CD4-positive, alpha-beta memory T cell (primary cell): Measurements from ENCODE around the gene HERC4. TPM values are rescaled to one million over a fixed set of nuclear protein-coding genes. Genes with fewer than 3 reads are reported as not detected.

Experiments
- CTCF ChIA-PET: fragments of 350-600 bp; sonication (Branson Sonifier 250); formaldehyde crosslinking; loops from one replicate; lab custom pipeline; 2021; ENCODE audit warnings: inconsistent platforms; ENCODE audit not compliant: partially characterized antibody; lab: Charles Lee
- POLR2A ChIA-PET: fragments of 350-600 bp; sonication (Branson Sonifier 250); formaldehyde crosslinking; loops from one replicate; lab custom pipeline; 2021; ENCODE audit not compliant: partially characterized antibody; lab: Charles Lee
- DNase-seq, 5 donors: peaks; one replicate each; pipeline versions ENCODE4 v3.0.0 to v3.0.0-alpha.2; 2020 to 2022; ENCODE audit warnings: mixed read lengths in 1 of 5
- H3K27ac ChIP-seq: one replicate; pipeline ENCODE4 v1.7.0; 2013; ENCODE audit warnings: low read depth, low read length
- H3K27me3 ChIP-seq: 2 replicates; pipeline ENCODE4 v1.7.0; 2013; ENCODE audit warnings: mild to moderate bottlenecking, low read length, moderate library complexity; ENCODE audit not compliant: insufficient read depth
- H3K36me3 ChIP-seq: 2 replicates; pipeline ENCODE4 v1.7.0; 2013; ENCODE audit warnings: mild to moderate bottlenecking, low read length, moderate library complexity; ENCODE audit not compliant: insufficient read depth
- H3K4me1 ChIP-seq: 2 replicates; pipeline ENCODE4 v1.7.0; 2013; ENCODE audit warnings: mild to moderate bottlenecking, low read length, moderate library complexity; ENCODE audit not compliant: insufficient read depth
- H3K4me3 ChIP-seq, 2 donors: one replicate each; pipeline ENCODE4 v1.7.0; 2013; ENCODE audit warnings: low read length in 2 of 2, mild to moderate bottlenecking in 1 of 2
- H3K9me3 ChIP-seq, 2 donors: one replicate each; pipeline ENCODE4 v1.7.0; 2013; ENCODE audit warnings: low read length in 2 of 2, control low read depth in 1 of 2; ENCODE audit not compliant: control insufficient read depth in 1 of 2
- H3K27ac Mint-ChIP-seq, 7 donors: one replicate each; pipeline ENCODE4 v1.8.0; 2020 to 2021; ENCODE audit warnings: mixed read lengths in 7 of 7, mild to moderate bottlenecking in 6 of 7, inconsistent platforms in 3 of 7, moderate library complexity in 3 of 7
- H3K27me3 Mint-ChIP-seq, 2 donors: one replicate each; pipeline ENCODE4 v1.8.0; 2020 to 2021; ENCODE audit warnings: mixed read lengths in 2 of 2
- H3K36me3 Mint-ChIP-seq, 2 donors: one replicate each; pipeline ENCODE4 v1.8.0; 2020 to 2021; ENCODE audit warnings: mixed read lengths in 2 of 2, inconsistent platforms in 1 of 2, mild to moderate bottlenecking in 1 of 2
- H3K4me1 Mint-ChIP-seq, 4 donors: one replicate each; pipeline ENCODE4 v1.8.0; 2020 to 2021; ENCODE audit warnings: mixed read lengths in 4 of 4, mild to moderate bottlenecking in 1 of 4
- H3K4me3 Mint-ChIP-seq, 8 donors: one replicate each; pipeline ENCODE4 v1.8.0; 2020 to 2021; ENCODE audit warnings: mixed read lengths in 8 of 8, mild to moderate bottlenecking in 7 of 8, moderate library complexity in 6 of 8, inconsistent platforms in 3 of 8
- H3K9me3 Mint-ChIP-seq, 8 donors: one replicate each; pipeline ENCODE4 v1.8.0; 2020 to 2021; ENCODE audit warnings: mixed read lengths in 8 of 8, mild to moderate bottlenecking in 5 of 8, inconsistent platforms in 3 of 8, moderate library complexity in 1 of 8
- intact Hi-C: fragments of 100-400 bp; cut with micrococcal nuclease; formaldehyde crosslinking; loops from one replicate; pipeline ENCODE4 v1.15.1; 2023
- polyA plus RNA-seq, 2 donors: library from polyadenylated mRNA; unstranded; fragments of 300-500 nt; fragmentation: Illumina TruSeq; gene quantifications; one replicate each; pipeline ENCODE4 v1.2.3, GENCODE V29; 2021
- total RNA-seq, 2 experiments: library from RNA; stranded (reverse); gene quantifications; one replicate each; pipeline ENCODE4 v1.2.3, GENCODE V29; 2021

Gene HERC4
- total and polyA plus RNA-seq, 4 experiments from 2014 or later, result 15.7 to 117 (median 66.1) TPM

DNA sequence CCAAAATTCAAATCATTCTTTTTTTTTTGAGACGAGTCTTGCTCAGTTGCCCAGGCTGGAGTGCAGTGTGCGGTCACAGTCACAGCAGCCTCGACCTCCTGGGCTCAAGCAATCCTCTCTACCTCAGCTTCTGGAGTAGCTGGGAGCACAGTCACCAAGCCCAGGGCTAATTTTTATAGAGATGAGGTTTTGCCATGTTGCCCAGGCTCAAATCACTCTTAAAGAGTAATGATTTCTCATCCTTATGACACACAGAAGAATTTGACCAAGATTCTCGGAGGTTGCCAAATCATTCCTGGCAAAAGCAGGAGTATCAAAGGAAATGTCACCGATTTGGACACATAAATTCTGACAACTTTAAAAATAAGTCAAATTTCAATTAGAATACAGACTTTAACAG is 151.5 kb downstream of the HERC4 start:
- H3K36me3 Mint-ChIP-seq, result peaks cover 28 to 57% of the 10 kb centered on the region in 2 donors
- no peak for DNase-seq
- H3K27me3 Mint-ChIP-seq, result no peaks in the 10 kb centered on the region
- no peaks in the 10 kb centered on the region for H3K4me1 Mint-ChIP-seq
- Histone ChIP-seq H3K27ac (no peak overlapping the region), H3K9me3 (no peaks in the 10 kb centered on the region), H3K4me1 (no peaks in the 10 kb centered on the region), H3K27me3 (no peaks in the 10 kb centered on the region), H3K4me3 (no peak overlapping the region), H3K36me3 (peaks cover 19% of the 10 kb centered on the region)
- peak overlapping the region in 1 of 7 donors; percentile 30 for H3K27ac Mint-ChIP-seq
- CTCF ChIA-PET, result no interaction called here
- no peak overlapping the region for H3K4me3 Mint-ChIP-seq
- H3K9me3 Mint-ChIP-seq, result no peaks in the 10 kb centered on the region
- intact Hi-C loops, result no loop called here
- POLR2A ChIA-PET, result no interaction called here

DNA sequence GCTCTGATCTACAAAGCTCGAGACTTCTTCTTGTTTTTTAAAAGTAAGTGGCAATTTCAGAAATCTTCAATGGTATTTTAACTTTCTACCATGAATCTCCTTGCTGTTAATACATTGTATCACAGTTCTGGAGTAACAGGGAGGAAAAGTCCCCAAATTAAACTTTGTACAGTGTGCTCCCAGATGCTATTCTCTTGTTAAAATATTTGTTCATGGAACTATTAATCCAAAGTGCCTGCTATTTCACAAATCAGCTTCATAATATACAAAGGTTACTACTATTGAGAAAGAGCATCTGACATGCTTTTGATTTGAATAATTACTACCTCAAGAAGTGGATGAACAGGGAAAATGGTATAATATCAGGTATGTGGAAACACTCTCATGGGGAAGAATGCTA is 154.0 kb downstream of the HERC4 start:
- Mint-ChIP-seq H3K27ac (peak overlapping the region in 3 of 7 donors; percentile 41 to 66 (median 54)), H3K9me3 (no peaks in the 10 kb centered on the region), H3K36me3 (peaks cover 18 to 58% of the 10 kb centered on the region in 2 donors), H3K4me1 (peaks cover 3 to 7% (median 5%) of the 10 kb centered on the region in 4 donors), H3K27me3 (no peaks in the 10 kb centered on the region), H3K4me3 (no peak overlapping the region)
- peaks cover 15% of the 10 kb centered on the region for H3K36me3 ChIP-seq
- H3K4me1 ChIP-seq, result no peaks in the 10 kb centered on the region
- no peaks in the 10 kb centered on the region for H3K9me3 ChIP-seq
- H3K27me3 ChIP-seq, result no peaks in the 10 kb centered on the region
- CTCF ChIA-PET, result interaction anchor here (1.1 kb wide), 1 partner anchor 94 kb away, joined by 3 read pairs; no protein-coding TSS in a partner anchor
- H3K27ac ChIP-seq, result no peak overlapping the region
- H3K4me3 ChIP-seq, result no peak overlapping the region
- intact Hi-C loops, result no loop called here
- POLR2A ChIA-PET, result interaction anchor here (0.7 kb wide), 1 partner anchor 427 kb away, joined by 3 read pairs; no protein-coding TSS in a partner anchor
- no peak for DNase-seq

DNA sequence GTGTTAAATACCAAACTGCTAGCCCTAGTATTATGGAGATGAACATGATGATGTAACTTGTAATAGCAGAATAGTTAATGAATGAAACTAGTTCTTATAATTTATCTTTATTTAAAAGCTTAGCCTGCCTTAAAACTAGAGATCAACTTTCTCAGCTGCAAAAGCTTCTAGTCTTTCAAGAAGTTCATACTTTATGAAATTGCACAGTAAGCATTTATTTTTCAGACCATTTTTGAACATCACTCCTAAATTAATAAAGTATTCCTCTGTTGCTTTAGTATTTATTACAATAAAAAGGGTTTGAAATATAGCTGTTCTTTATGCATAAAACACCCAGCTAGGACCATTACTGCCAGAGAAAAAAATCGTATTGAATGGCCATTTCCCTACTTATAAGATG is 157.4 kb downstream of the HERC4 start:
- intact Hi-C loops, result no loop called here
- Mint-ChIP-seq H3K36me3 (peaks cover 31 to 63% of the 10 kb centered on the region in 2 donors), H3K27ac (peak overlapping the region in 1 of 7 donors; percentile 1), H3K9me3 (peaks cover 0 to 2% (median 0%) of the 10 kb centered on the region in 8 donors), H3K4me1 (peaks cover 6 to 18% (median 17%) of the 10 kb centered on the region in 4 donors), H3K27me3 (no peaks in the 10 kb centered on the region), H3K4me3 (no peak overlapping the region)
- POLR2A ChIA-PET, result interaction anchor here (0.7 kb wide), 1 partner anchor 32 kb away, joined by 3 read pairs; no protein-coding TSS in a partner anchor
- H3K9me3 ChIP-seq, result no peaks in the 10 kb centered on the region
- H3K27ac ChIP-seq, result no peak overlapping the region
- no peaks in the 10 kb centered on the region for H3K4me1 ChIP-seq
- peaks cover 26% of the 10 kb centered on the region for H3K36me3 ChIP-seq
- H3K27me3 ChIP-seq, result no peaks in the 10 kb centered on the region
- H3K4me3 ChIP-seq, result no peak overlapping the region
- DNase-seq, result no peak
- CTCF ChIA-PET, result no interaction called here

DNA sequence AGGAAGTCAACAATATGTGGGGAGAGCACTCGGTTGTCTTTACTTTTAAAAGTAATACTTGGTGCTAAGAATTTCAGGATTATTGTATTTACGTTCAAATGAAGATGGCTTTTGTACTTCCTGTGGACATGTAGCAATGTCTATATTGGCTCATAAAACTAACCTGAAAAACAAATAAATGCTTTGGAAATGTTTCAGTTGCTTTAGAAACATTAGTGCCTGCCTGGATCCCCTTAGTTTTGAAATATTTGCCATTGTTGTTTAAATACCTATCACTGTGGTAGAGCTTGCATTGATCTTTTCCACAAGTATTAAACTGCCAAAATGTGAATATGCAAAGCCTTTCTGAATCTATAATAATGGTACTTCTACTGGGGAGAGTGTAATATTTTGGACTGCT is 157.9 kb downstream of the HERC4 start:
- no peak overlapping the region for H3K4me3 Mint-ChIP-seq
- peaks cover 36 to 67% of the 10 kb centered on the region in 2 donors for H3K36me3 Mint-ChIP-seq
- peaks cover 6 to 23% (median 21%) of the 10 kb centered on the region in 4 donors for H3K4me1 Mint-ChIP-seq
- H3K9me3 ChIP-seq, result no peaks in the 10 kb centered on the region
- H3K27ac Mint-ChIP-seq, result peak overlapping the region in 2 of 7 donors; percentile 1 to 67
- no peak for DNase-seq
- ChIA-PET CTCF (no interaction called here), POLR2A (no interaction called here)
- peaks cover 0 to 2% (median 0%) of the 10 kb centered on the region in 8 donors for H3K9me3 Mint-ChIP-seq
- no peak overlapping the region for H3K27ac ChIP-seq
- no peaks in the 10 kb centered on the region for H3K27me3 Mint-ChIP-seq
- peaks cover 28% of the 10 kb centered on the region for H3K36me3 ChIP-seq
- no peak overlapping the region for H3K4me3 ChIP-seq
- H3K4me1 ChIP-seq, result no peaks in the 10 kb centered on the region
- no peaks in the 10 kb centered on the region for H3K27me3 ChIP-seq
- intact Hi-C loops, result no loop called here

DNA sequence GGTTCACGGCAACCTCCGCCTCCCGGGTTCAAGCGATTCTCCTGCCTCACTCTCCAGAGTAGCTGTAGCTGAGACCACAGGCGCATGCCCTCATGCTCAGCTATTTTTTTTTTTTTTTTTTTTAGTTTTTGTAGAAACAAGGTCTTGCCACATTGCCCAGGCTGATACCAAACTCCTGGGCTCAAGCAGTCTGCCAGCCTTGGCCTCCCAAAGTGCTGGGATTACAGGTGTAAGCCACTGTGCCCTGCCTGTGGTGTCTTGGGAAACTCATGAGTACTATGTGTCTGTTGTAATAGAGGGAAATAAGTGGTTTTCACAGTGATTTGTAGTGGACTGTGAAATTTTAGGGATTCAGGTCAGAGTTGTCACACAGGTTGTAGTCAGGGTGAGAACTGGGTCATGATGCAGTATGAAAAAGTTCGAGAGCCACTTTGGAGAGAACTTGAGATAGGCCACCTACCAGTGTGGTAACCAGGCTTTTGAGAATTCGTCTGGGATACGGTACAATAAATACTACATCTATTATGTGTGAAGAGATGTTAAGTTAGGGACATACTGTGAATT is 160.2 kb downstream of the HERC4 start:
- H3K36me3 ChIP-seq, result peaks cover 44% of the 10 kb centered on the region
- no peaks in the 10 kb centered on the region for H3K27me3 ChIP-seq
- no peak overlapping the region for H3K27ac ChIP-seq
- no peak overlapping the region for H3K4me3 ChIP-seq
- peaks cover 8 to 30% (median 24%) of the 10 kb centered on the region in 4 donors for H3K4me1 Mint-ChIP-seq
- H3K4me1 ChIP-seq, result no peaks in the 10 kb centered on the region
- no peaks in the 10 kb centered on the region for H3K9me3 ChIP-seq
- intact Hi-C loops, result no loop called here
- no peak for DNase-seq
- no peak overlapping the region for H3K4me3 Mint-ChIP-seq
- no peaks in the 10 kb centered on the region for H3K27me3 Mint-ChIP-seq
- CTCF ChIA-PET, result no interaction called here
- H3K9me3 Mint-ChIP-seq, result peaks cover 0 to 2% (median 0%) of the 10 kb centered on the region in 8 donors
- POLR2A ChIA-PET, result no interaction called here
- peak overlapping the region in 5 of 7 donors; percentile 7 to 92 (median 55) for H3K27ac Mint-ChIP-seq
- peaks cover 45 to 77% of the 10 kb centered on the region in 2 donors for H3K36me3 Mint-ChIP-seq

DNA sequence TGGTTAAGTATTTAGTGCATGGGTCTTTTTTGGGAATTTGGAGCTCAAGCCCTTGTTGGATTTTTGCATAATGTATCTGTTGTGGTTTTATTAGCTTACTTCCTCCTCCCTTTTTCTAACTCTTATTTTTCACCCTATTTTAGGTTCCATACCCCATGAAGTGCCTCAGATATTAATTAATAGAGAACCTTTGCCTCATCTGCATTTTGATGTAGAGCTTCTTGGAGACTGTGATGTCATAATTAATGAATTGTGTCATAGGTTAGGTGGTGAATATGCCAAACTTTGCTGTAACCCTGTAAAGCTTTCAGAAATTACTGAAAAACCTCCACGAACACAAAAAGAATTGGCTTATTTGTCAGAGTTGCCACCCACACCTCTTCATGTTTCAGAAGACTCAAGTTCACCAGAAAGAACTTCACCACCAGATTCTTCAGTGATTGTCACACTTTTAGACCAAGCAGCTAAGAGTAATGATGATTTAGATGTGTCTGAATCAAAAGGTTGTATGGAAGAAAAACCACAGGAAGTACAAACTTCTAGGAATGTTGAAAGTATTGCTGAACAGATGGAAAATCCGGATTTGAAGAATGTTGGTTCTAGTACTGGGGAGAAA is 162.6 kb downstream of the HERC4 start:
- intact Hi-C loops, result no loop called here
- Histone ChIP-seq H3K4me3 (no peak overlapping the region), H3K27ac (no peak overlapping the region), H3K27me3 (no peaks in the 10 kb centered on the region), H3K4me1 (no peaks in the 10 kb centered on the region), H3K36me3 (peaks cover 66% of the 10 kb centered on the region), H3K9me3 (no peaks in the 10 kb centered on the region)
- H3K36me3 Mint-ChIP-seq, result peaks cover 55 to 89% of the 10 kb centered on the region in 2 donors
- no peaks in the 10 kb centered on the region for H3K27me3 Mint-ChIP-seq
- CTCF ChIA-PET, result interaction anchor here (1.0 kb wide), 1 partner anchor 27 kb away, joined by 3 read pairs; no protein-coding TSS in a partner anchor
- DNase-seq, result no peak
- POLR2A ChIA-PET, result interaction anchor here (0.8 to 0.9 kb wide), 2 partner anchors 29 to 159 kb away, joined by 3 to 4 read pairs; partner anchors contain the start of gene SIRT1
- H3K4me1 Mint-ChIP-seq, result peaks cover 10 to 30% (median 25%) of the 10 kb centered on the region in 4 donors
- H3K27ac Mint-ChIP-seq, result peak overlapping the region in 5 of 7 donors; percentile 30 to 42 (median 38)
- no peak overlapping the region for H3K4me3 Mint-ChIP-seq
- peaks cover 0 to 2% (median 0%) of the 10 kb centered on the region in 8 donors for H3K9me3 Mint-ChIP-seq

DNA sequence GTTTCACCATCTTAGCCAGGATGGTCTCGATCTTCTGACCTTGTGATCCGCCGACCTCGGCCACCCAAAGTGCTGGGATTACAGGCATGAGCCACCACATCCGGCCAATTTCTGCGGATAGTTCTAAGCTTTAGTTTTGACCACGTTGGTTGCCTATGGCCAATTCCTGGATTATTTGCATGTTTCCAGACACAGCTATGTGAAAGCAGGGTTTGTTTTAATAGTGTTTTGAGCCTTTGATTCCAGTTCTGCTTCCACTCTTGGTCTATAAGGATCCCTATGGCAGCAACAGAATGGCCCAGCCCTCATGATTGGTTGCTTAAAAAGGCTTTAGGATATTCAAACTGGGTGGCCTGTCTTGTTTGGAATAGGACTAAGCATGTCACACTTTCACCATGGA is 171.5 kb downstream of the HERC4 start:
- H3K4me3 ChIP-seq, result no peak overlapping the region
- no peaks in the 10 kb centered on the region for H3K27me3 ChIP-seq
- Mint-ChIP-seq H3K36me3 (peaks cover 44 to 73% of the 10 kb centered on the region in 2 donors), H3K4me3 (no peak overlapping the region), H3K27me3 (no peaks in the 10 kb centered on the region), H3K9me3 (no peaks in the 10 kb centered on the region), H3K27ac (peak overlapping the region in 1 of 7 donors; percentile 78), H3K4me1 (peaks cover 13 to 33% (median 21%) of the 10 kb centered on the region in 4 donors)
- H3K9me3 ChIP-seq, result no peaks in the 10 kb centered on the region
- POLR2A ChIA-PET, result interaction anchor here (0.6 to 0.7 kb wide), 2 partner anchors 16 to 429 kb away, joined by 3 read pairs; partner anchors contain the start of gene PBLD
- H3K4me1 ChIP-seq, result no peaks in the 10 kb centered on the region
- CTCF ChIA-PET, result no interaction called here
- no peak overlapping the region for H3K27ac ChIP-seq
- H3K36me3 ChIP-seq, result peaks cover 39% of the 10 kb centered on the region
- no peak for DNase-seq
- intact Hi-C loops, result no loop called here
